ENCODE data around the gene ALX4. TPM values are rescaled to one million over a fixed set of nuclear protein-coding genes. Genes with fewer than 3 reads are reported as not detected.

ALX4 gene
- total and polyA plus RNA-seq, 4 experiments from 2014 or later: not detected

Other genes starting within 250 kb of the ALX4 start
- gene ACCS, start 243.9 kb downstream of the ALX4 start, total RNA-seq: 10 to 100 TPM; 74.9 to 78.9 TPM
- 1 to 10 TPM; 1.6 to 5.3 TPM for gene ACCS, start 243.9 kb downstream of the ALX4 start, polyA plus RNA-seq
- 10 to 100 TPM; 28.2 to 30.3 TPM for gene EXT2, start 214.5 kb downstream of the ALX4 start, total RNA-seq
- gene EXT2, start 214.5 kb downstream of the ALX4 start, polyA plus RNA-seq: 10 to 100 TPM; 41.0 to 48.5 TPM

Measured in CD4-positive, alpha-beta memory T cell (primary cell).